Measurements from ENCODE around the gene SLC35F1.

SLC35F1 gene

GRCh38 chr6:118128755-118129154, 221.7 kb downstream of the SLC35F1 start:
- no peak for DNase-seq

- DNase-seq: no peak
These were observed 227.1 kb downstream of the SLC35F1 start for GRCh38 chr6:118134206-118134605.

- no peak for DNase-seq
These were observed 227.7 kb downstream of the SLC35F1 start for GRCh38 chr6:118134736-118135135.

- DNase-seq: no peak
These were observed 228.3 kb downstream of the SLC35F1 start for GRCh38 chr6:118135371-118135770.

GRCh38 chr6:118141211-118141610, 234.1 kb downstream of the SLC35F1 start:
- no peak for DNase-seq

GRCh38 chr6:118146584-118146983, 239.5 kb downstream of the SLC35F1 start:
- DNase-seq: no peak

- DNase-seq: no peak
These were observed 240.4 kb downstream of the SLC35F1 start for GRCh38 chr6:118147511-118147910.

GRCh38 chr6:118148561-118148960, 241.5 kb downstream of the SLC35F1 start:
- DNase-seq: no peak

- DNase-seq: no peak
These were observed 245.5 kb downstream of the SLC35F1 start for GRCh38 chr6:118152524-118152923.

- DNase-seq: no peak
These were observed 254.3 kb downstream of the SLC35F1 start for GRCh38 chr6:118161343-118161742.

GRCh38 chr6:118163542-118163941, 256.5 kb downstream of the SLC35F1 start:
- DNase-seq: no peak

- DNase-seq: no peak
These were observed 258.4 kb downstream of the SLC35F1 start for GRCh38 chr6:118165500-118165899.

- DNase-seq: no peak
These were observed 261.4 kb downstream of the SLC35F1 start for GRCh38 chr6:118168421-118168820.

- no peak for DNase-seq
These were observed 264.8 kb downstream of the SLC35F1 start for GRCh38 chr6:118171852-118172251.

- DNase-seq: no peak
These were observed 267.0 kb downstream of the SLC35F1 start for GRCh38 chr6:118174071-118174470.

GRCh38 chr6:118177720-118178119, 270.7 kb downstream of the SLC35F1 start:
- no peak for DNase-seq

- no peak for DNase-seq
These were observed 272.0 kb downstream of the SLC35F1 start for GRCh38 chr6:118179048-118179447.

GRCh38 chr6:118186672-118187567, 279.9 kb downstream of the SLC35F1 start:
- no peak for DNase-seq

GRCh38 chr6:118187568-118188164, 280.6 kb downstream of the SLC35F1 start:
- DNase-seq: no peak

GRCh38 chr6:118188561-118188960, 281.5 kb downstream of the SLC35F1 start:
- DNase-seq: no peak

GRCh38 chr6:118197539-118197938, 290.5 kb downstream of the SLC35F1 start:
- DNase-seq: no peak

- DNase-seq: no peak
These were observed 291.7 kb downstream of the SLC35F1 start for GRCh38 chr6:118198746-118199145.

- no peak for DNase-seq
These were observed 293.1 kb downstream of the SLC35F1 start for GRCh38 chr6:118200160-118200559.

- DNase-seq: no peak
These were observed 295.5 kb downstream of the SLC35F1 start for GRCh38 chr6:118202517-118202916.
